Measurements from ENCODE around the gene FAM135A.
"Not testable (repeated sequence)": the region's sequence is repeated elsewhere in the genome, so short reads cannot be mapped to it uniquely, and the experiment has no call there.

FAM135A gene

DNA sequence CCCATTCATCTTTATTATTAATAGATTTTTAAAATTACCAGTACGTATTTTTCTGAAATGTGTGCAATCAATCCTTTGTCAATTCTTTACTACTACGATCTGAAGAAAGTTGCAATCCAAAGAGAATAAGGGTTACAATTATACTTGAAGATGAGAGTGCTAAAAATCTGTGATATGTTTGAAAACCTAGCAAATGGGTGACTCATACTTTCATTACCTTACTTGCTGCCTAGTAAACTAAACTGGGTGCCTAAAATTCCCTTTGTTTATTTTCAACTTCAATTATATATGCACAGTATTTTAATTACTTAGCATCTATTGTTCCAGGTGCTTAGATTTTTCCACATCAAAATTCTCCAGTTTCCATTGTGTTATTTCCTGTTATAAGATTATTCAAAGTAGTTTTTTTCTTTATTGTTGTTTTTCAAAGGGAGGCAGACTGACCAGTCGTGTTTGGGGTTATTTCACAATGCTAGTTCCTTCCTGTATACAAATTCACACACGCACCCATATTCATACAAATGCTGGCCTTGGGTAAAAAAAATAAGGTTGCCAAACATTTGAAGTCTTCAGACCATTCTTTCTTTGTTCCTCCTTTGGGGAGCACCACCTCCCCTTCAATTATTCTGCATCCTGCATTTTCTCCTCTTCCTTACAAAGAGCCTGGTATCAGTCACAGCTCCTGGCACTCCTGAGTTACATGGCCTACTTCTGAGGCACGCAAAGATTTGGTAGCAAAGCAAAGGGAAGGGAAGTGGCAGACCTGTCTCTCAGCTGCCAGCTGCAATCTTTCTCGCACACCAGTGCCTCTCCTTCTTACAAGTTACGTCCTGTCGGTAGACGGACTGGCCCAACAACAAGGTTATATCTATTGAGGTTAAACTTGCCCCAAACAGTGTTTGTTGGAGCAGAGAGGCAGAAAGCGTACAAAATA, 16.2 kb upstream of the FAM135A start:
- no peak for DNase-seq (ENCODE audit: low spot score)

DNA sequence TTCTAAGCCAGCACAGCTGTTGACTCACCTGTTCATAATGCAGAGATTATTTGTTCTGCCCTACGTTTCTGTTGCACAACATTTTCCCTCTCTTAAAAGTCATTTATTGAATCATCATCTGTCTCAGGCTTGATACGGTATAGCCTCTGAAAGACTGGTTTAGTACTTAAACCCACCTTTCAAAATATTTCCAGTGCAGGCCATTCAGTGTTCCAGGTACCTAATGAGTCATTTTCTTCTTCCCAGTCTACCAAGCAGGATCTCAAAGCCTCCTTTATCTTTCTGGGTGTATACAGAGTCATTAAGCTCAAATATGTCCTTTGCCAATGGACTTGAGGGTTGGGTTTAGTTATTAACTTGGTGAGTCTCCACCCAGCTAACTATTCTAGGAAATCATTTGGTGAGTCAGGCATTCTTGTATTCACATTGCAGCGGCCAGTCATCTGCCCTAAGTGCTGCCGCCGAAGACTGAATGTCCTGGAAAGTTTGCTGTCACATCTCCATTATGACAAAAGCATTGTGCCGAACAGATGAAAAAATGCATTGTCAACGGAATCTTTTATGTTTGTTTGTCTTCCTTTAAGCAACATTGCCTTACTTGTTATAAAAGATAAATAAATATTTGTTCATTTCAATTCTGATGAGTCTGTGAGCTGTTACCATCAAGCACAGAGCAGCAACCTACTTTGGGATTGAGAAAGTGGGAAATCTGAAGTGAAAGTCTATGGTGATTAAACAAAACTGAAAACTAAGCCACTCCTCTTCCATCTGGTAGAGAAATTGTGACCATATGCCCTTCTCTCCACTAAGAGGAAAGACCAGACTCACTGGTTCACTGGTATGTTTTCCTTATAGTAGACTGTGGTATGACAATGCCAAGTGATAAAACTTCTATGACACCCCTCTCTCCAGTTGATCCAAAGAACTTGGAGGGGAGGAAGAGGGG, 14.3 kb upstream of the FAM135A start:
- no peak for DNase-seq (ENCODE audit: low spot score)

DNA sequence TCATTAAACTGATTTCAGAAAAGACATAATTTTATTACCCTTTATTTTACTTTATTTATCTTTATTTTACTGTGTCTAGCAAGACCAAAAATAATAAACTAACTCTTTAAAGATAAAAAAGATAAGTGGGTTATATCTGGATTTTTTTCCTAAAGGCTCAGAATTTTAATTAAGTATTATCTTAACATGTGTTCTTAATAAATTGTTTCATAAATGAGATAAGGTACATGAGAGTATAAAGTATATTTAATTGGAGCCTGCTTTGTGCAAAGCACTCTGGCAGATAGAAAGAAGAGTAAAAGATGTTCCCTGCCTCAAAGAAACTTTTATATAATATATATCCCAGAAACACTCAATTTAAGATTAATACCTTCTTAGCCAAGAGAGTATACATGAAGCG, 8.7 kb upstream of the FAM135A start:
- no peak for DNase-seq (ENCODE audit: low spot score)

DNA sequence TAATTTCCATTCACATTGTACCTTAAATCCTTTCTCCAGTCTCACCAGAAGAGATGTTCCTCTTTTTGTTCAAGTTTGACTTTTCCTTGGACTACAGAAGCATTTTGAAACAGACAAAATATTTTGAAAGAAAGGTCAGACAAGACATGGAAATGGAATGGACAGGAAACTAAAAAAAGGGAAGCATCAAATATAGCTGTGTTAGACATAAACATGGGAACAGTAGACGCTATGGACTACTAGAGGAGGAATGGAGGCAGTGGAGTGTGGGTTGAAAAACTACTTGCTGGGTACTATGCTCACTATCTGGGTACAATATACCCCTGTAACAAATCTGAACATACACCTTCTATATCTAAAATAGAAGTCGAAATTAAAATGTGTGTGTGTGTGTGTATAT, 4.1 kb upstream of the FAM135A start:
- DNase-seq (ENCODE audit: low spot score) = peak; percentile 43

DNA sequence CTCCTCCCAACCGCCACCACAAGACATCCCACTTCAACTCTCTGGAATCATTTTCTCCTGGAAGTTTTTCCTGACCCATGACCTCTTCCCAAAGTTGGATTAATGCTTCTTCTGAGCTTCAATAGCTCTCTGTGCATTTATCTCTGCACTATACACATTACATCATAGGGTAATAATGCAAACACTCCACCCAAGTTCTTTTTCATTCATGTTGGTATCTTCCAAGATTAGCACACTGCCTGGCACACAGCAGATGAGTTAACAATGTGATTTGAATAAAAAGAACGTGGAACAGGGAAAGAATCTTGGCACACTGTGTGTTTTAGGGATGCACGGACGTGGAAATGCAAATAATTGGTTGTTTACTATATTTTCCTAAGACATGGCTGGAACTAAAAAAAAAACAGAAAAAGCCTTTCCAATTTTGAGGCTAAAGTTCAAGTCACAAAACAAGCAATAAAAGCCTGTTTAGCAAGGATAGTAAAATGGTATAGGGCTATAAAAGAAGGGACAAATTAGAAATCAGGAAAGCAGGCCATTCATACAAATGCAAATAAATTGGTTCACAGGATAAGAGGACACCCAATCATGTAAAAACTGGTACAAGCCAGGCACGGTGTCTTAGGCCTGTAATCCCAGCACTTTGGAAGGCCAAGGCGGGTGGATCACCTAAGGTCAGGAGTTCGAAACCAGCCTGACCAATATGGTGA, 1.6 kb upstream of the FAM135A start:
- no peak for DNase-seq (ENCODE audit: low spot score)

DNA sequence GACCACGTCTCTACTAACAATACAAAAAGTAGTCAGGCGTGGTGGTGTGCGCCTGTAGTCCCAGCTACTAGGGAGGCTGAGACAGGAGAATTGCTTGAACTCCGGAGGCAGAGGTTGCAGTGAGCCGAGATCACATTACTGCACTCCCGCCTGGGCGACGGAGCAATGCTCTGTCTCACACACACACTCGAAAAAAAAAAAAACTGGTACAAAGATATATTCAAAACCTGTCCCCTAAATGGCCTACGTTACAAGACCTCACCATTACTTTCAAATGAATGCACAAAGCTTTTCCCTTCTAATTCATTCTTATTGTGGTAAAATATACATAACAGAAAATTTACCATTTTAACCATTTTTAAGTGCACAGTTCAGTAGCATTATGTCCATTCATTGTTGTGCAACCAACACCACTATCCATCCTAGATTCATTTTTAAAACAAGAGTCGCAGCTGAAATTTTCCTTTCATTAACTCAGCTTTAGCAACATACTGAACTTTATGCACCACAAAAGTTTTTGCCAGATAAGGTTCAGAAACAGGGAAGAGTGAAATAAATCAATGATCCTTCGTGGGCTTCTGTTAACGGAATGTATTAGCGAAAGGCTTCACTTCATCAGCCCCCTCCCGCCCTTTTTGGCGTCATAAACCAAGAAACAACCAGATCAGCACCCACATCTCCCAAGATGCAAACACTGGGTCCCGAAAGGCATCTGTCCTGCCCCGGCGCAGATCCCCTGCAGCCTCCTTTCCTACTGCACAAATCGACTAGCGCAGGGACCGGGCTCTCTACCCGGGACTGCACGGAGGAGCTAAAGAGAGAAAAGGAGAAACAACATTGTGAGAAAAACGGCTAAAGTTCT, 825 bp upstream of the FAM135A start:
- no peak for DNase-seq (ENCODE audit: low spot score)

DNA sequence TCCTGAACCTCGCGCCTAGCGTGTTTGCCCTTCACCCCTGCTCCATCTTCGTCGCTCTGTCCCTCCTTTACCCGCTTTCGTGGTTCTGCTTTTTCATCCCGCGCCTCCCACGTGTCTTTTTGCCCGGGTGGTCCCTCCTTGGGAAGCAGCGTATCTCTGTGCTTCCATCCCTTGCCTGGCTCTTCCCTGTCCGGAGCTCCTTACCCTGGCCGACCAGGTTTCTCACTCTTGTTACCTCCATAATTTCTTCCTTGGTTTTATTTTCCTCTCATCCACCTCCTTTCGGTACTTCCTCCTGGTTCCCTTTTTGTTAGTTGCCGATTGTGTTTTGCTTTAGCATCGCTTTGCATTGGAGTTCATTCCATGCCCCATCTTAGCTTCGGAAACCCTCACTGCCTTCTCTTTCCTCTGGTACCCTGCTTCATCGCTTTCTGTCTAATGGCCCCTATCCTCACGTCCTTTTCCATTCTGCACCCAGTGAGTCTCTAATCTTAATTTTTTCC, 735 bp downstream of the FAM135A start:
- peak; percentile 43 for DNase-seq (ENCODE audit: low spot score)

DNA sequence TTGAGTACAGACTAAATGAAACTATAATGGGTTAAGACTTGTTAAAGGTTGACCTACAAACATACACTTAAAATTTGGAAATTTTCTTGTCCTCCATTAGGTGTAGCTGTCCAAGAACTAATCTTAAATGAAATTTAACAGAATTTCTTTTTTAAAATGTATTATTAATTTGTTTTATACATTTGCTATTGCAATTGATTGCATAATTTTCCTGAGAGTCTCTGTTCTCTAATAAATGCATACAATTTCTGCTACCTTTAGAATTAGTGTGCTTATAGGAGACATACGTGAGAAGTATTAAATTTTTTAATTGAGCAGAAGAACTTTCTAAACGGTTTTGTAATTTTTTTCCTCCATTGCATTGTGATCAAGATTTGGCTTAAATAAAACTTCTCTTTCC, 1.5 kb downstream of the FAM135A start:
- DNase-seq (ENCODE audit: low spot score) = no peak

DNA sequence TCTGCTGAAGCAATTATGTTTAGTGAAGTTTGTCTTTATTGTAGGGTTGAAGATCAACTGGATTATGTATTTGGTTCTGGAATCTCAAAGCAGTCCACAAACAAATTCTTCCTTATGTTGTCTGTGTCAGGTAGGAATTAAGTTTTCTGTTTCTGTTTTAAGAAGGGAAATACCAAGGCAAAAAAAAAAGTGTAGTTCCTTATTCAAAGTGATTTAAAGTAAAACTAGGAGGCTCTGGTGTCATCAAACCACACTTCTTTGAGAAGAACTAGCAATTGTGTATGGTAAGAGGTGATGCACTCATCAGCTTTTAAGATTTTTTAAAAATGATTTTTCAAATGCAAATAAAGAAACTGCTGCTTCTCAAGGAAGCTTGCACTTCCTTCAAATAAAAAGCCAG, 1.9 kb downstream of the FAM135A start:
- peak; percentile 42 for DNase-seq (ENCODE audit: low spot score)

DNA sequence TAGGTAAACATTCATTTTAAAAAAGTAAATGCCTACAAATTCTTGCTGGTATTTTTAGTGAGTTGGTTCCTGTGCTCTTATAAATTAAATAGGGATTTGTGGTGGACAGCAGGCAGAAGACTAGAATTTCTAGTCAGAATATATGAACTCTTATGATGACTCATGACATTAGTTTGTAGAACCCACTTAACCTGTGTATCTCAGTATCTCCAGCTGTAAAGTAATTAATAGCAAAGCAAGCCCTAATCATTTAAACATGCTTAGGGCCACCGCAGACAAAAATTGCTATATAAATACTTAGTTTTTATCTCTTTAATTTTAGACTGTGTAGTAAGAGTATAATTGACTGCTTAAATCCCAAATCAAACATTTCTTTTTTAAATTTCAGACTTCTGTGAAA, 2.4 kb downstream of the FAM135A start:
- no peak for DNase-seq (ENCODE audit: low spot score)

DNA sequence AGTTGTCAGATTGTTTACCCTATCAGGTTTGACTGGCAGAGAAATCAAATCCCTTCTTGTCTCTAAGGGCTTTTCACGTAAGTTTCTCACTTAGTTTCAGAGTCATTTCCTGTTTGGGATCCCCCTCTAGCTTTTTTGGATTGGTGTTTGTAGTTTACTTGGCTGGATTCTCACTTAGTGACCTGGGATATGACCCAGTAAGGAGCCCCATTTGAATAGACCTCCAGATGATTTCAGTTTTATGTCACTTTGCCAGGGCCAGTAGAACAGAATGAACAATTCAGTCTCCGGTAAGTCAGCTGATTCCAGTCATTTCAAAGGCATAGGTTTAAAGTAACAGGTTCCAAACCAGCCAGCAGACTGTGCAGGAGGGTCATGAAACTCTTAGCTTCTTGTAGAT, 8.2 kb downstream of the FAM135A start:
- DNase-seq (ENCODE audit: low spot score) = no peak

DNA sequence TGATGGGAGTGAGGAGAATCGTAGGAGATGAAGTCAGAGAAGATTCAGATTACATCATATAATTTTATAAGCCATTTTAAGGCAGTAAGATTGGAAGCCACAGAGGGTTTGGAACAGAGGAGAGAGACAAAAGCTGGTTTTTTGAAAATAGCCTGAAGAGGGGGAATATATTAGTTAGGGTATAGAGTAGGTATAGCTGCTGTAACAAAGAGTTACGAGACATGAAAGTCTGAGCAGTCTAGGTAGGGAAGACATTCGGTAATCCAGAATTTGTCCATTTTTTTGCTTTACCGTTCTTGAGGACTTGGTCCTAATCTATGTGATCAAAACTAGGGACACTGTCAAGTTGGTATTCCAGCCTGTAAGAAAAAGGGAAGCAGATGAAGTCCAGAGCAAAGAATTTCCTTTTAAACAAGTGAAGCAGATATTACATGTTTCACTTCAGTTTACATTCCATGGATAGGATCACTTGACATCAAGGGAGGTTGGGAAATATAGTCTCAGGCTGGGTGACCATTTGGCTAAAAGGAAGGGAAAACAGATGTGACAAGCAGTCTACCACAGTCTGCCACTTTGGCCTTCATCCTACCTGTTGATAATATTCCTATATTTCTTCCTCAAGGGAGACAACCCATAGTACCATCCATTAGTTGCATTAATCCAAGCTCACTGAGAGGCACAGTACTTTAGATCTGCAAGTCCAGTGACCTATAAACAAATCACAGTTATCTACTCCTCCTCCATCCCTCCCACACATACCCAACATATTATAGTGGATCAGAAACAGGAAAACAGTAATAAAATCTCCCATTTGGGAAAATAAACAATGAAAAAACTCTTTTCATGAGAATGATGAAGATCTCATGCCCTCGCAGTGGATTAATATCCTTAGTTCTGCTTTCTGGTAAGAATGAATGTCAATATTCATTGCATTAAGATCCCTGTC, 10.2 kb downstream of the FAM135A start:
- DNase-seq (ENCODE audit: low spot score) = no peak

DNA sequence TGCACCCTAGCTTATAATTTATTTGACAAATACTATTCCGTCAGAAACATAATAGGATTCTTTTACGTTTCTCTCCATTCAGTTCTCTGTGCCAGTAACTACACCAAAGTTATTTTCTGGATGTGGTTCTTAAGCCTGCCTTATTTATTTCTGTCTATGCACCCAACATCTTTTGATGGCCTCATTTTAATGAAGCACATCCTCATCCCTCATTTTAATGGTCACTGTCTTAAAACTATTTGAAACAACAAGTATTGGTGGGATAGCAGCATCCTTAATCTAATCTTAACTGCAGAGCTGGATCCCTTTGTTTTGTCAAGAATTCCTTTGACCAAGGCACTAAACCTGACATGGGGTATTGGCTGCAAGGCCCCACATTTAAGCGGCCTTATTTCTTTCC, 11.0 kb downstream of the FAM135A start:
- no peak for DNase-seq (ENCODE audit: low spot score)

DNA sequence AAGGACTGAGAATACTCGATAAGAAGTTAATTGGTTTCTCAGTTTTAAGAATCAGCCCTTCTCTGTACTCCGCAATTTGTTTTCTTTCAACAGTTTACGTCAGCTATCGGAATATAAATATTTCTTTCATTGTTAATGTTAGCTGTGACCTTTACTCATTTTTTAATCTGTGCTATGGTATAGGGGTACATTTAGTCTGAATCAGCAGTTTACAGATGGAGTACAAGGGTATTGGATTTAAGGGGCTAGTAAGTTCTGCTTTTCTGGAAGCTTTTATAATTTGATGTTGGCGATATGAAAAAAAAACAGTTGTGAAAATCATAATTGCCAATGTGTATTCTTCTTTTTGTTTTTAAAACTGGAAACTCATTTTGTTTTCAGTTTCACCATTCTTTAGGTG, 23.0 kb downstream of the FAM135A start:
- DNase-seq (ENCODE audit: low spot score) = no peak

DNA sequence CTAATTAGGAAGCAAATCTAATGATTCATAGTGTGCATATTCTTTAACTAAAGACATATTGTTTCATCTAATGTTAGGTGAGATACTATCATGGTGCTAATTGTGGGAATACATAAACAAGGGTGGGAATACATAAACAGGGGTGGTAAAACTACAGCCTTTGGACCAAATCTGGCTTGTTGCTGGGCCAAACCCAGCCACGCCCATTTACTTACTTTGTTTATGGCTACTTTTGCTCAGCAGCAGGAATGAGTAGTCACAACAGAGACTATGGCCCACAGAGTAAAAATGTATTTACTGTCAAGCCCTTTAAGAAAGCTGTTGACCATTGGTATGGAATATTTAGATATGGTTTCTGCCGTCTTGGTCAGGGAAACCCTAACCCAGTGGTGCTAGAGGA, 31.7 kb downstream of the FAM135A start:
- DNase-seq (ENCODE audit: low spot score) = no peak

DNA sequence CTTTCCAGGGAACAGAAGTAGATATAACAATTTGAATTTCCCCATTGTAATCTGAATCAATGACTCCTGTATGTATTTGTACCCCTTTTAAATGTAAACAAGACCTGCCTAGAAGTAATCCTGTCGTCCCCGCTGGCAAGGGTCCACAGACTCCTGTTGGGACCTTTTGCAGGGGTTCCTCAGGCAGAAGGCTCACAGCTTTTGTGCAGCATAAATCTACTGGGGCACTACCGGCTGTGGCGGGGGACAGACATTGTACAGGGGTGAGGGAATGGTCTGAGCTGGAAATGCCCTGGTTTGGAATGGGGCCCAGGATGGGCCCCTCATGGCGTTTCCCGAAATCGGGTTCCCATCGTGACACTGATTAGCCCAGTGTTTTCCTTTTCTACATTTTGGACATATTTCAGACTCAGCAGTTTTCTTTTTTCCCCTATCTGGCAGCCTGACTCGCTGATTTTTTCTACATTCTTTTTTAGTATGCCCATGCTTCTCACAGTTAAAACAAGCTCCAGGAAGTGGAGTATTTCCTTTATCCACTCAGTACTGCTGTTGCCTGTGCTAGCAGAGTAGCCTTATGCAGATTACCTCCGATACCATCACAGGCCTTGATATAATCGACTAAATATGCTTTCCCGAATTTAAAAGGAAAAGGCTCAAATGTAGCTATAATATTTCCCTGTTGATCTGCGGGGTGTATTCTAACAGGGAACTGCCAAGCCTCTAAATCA, 34.2 kb downstream of the FAM135A start:
- DNase-seq (ENCODE audit: low spot score) = not testable (repeated sequence)

DNA sequence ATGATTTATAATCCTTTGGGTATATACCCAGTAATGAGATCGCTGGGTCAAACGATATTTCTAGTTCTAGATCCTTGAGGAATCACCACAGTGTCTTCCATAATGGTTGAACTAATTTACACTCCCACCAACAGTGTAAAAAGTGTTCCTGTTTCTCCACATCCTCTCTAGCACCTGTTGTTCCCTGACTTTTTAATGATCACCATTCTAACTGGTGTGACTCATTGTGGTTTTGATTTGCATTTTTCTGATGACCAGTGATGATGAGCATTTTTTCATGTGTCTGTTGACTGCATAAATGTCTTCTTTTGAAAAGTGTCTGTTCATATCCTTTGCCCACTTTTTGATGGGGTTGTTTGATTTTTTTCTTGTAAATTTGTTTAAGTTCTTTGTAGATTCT, 40.6 kb downstream of the FAM135A start:
- DNase-seq (ENCODE audit: low spot score) = not testable (repeated sequence)

DNA sequence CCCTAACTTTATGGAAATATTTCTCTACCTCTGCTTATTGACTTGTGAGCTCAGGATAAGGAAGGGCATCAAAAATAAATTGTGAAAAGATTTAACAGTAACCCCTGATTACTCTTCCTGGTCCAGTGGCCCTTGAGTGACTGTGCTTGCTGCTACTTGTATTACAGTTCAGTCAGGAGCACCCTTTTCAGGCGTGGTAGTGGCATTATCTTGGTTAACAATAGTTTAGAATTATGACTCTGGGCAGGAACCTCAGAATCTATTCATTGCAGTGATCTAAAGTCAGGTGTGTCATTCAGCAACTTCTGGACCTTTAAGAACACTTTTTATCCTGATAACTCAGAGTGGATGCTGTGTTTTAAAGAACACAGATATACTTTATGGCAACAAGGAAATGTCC, 43.4 kb downstream of the FAM135A start:
- no peak for DNase-seq (ENCODE audit: low spot score)

DNA sequence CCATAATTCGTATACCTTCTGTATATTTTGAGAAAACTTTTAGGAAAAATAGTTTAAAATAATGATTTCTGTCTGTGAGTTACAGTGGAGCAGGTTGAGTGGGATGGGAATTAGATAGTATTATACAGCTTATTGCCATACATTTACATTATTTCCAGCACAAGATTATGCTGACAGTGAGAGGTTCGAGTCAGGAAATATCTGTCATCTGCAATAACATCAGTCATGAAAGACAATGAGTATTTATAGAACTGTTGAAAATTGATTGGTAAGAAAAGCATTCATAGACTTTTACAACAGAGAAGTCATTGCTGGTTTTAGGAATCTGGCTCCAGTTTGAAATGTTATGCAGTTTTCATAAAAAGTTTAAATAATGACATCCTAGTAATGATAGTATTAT, 45.9 kb downstream of the FAM135A start:
- no peak for DNase-seq (ENCODE audit: low spot score)
